HAP-1 (cell line): Measurements from ENCODE around the gene EIF3K.

Experiments used
- DNase-seq, 2 experiments: peaks; one replicate each; pipeline ENCODE4 v3.0.0-alpha.2; 2016 to 2020; ENCODE audit warnings: low spot score in 2 of 2
- H3K27me3 ChIP-seq: fragments of 250-450 bp; sonication (Bioruptor Pico); 2 replicates; pipeline ENCODE4 v1.5.1; 2020; ENCODE audit warnings: low read depth, mild to moderate bottlenecking, moderate library complexity
- H3K36me3 ChIP-seq: fragments of 250-450 bp; sonication (Bioruptor Pico); replicated peaks from 2 replicates; pipeline ENCODE4 v1.5.1; 2020; ENCODE audit warnings: mild to moderate bottlenecking
- H3K4me1 ChIP-seq: fragments of 250-450 bp; sonication (Bioruptor Pico); 2 replicates; pipeline ENCODE4 v1.5.1; 2020; ENCODE audit warnings: mild to moderate bottlenecking
- H3K4me3 ChIP-seq: fragments of 250-450 bp; sonication (Bioruptor Pico); 2 replicates; pipeline ENCODE4 v1.5.1; 2020; ENCODE audit warnings: mild to moderate bottlenecking, moderate library complexity
- H3K9me3 ChIP-seq: fragments of 250-450 bp; sonication (Bioruptor Pico); 2 replicates; pipeline ENCODE4 v1.5.1; 2020; ENCODE audit warnings: mild to moderate bottlenecking, moderate library complexity
- in situ Hi-C: fragments of 300-500 bp; cut with MboI; formaldehyde crosslinking; loops from 3 replicates; pipeline ENCODE4 v1.14.3; 2020; ENCODE audit warnings: low sequenced_read_pairs, inconsistent platforms, mixed read lengths

Gene EIF3K

GRCh38 chr19:38661996-38662395 lies 43.0 kb downstream of the EIF3K start:
- peaks cover 8% of the 10 kb centered on the region for H3K36me3 ChIP-seq
- DNase-seq = no peak
- peaks cover 22% of the 10 kb centered on the region for H3K4me1 ChIP-seq
- H3K27me3 ChIP-seq = no peaks in the 10 kb centered on the region
- in situ Hi-C loops = no loop called here
- no peak overlapping the region for H3K4me3 ChIP-seq
- no peaks in the 10 kb centered on the region for H3K9me3 ChIP-seq

- no peaks in the 10 kb centered on the region; the same call in 1 of the 2 replicates for H3K9me3 ChIP-seq
- peaks cover 28% of the 10 kb centered on the region for H3K4me1 ChIP-seq
- peaks cover 8% of the 10 kb centered on the region for H3K36me3 ChIP-seq
- no peak for DNase-seq
- no peak overlapping the region for H3K4me3 ChIP-seq
- in situ Hi-C loops = no loop called here
- no peaks in the 10 kb centered on the region for H3K27me3 ChIP-seq
Observed at GRCh38 chr19:38662537-38663155, 43.7 kb downstream of the EIF3K start.

GRCh38 chr19:38663156-38663651 lies 44.2 kb downstream of the EIF3K start:
- H3K4me1 ChIP-seq = peaks cover 31% of the 10 kb centered on the region
- H3K27me3 ChIP-seq = no peaks in the 10 kb centered on the region
- H3K9me3 ChIP-seq = no peaks in the 10 kb centered on the region; the same call in 1 of the 2 replicates
- peaks cover 12% of the 10 kb centered on the region for H3K36me3 ChIP-seq
- no peak for DNase-seq
- H3K4me3 ChIP-seq = no peak overlapping the region
- in situ Hi-C loops = no loop called here

- peaks cover 12% of the 10 kb centered on the region for H3K36me3 ChIP-seq
- peaks cover 29% of the 10 kb centered on the region for H3K4me1 ChIP-seq
- no peaks in the 10 kb centered on the region; the same call in 1 of the 2 replicates for H3K9me3 ChIP-seq
- H3K4me3 ChIP-seq = no peak overlapping the region
- no peaks in the 10 kb centered on the region for H3K27me3 ChIP-seq
- no peak for DNase-seq
- in situ Hi-C loops = no loop called here
Observed at GRCh38 chr19:38663957-38664502, 45.0 kb downstream of the EIF3K start.

- Histone ChIP-seq H3K36me3 (peaks cover 12% of the 10 kb centered on the region), H3K9me3 (no peaks in the 10 kb centered on the region; the same call in 1 of the 2 replicates), H3K4me3 (no peak overlapping the region), H3K27me3 (no peaks in the 10 kb centered on the region), H3K4me1 (peaks cover 29% of the 10 kb centered on the region)
- no peak for DNase-seq
- in situ Hi-C loops = no loop called here
Observed at GRCh38 chr19:38664503-38665211, 45.7 kb downstream of the EIF3K start.

GRCh38 chr19:38665219-38665931 lies 46.4 kb downstream of the EIF3K start:
- in situ Hi-C loops = no loop called here
- no peak overlapping the region for H3K4me3 ChIP-seq

GRCh38 chr19:38665950-38666662 lies 47.1 kb downstream of the EIF3K start:
- Histone ChIP-seq H3K36me3 (peaks cover 7% of the 10 kb centered on the region), H3K4me3 (no peak overlapping the region), H3K9me3 (no peaks in the 10 kb centered on the region; the same call in 1 of the 2 replicates), H3K27me3 (no peaks in the 10 kb centered on the region), H3K4me1 (peaks cover 39% of the 10 kb centered on the region)
- peak in 1 of 2 experiments; percentile 64 for DNase-seq
- in situ Hi-C loops = no loop called here

More at GRCh38 chr19:38665219-38665931, 46.4 kb downstream of the EIF3K start:
- DNase-seq = no peak
- Histone ChIP-seq H3K27me3 (no peaks in the 10 kb centered on the region), H3K9me3 (no peaks in the 10 kb centered on the region; the same call in 1 of the 2 replicates), H3K36me3 (peaks cover 12% of the 10 kb centered on the region), H3K4me1 (peaks cover 34% of the 10 kb centered on the region)

GRCh38 chr19:38666663-38667511 lies 47.9 kb downstream of the EIF3K start:
- no peaks in the 10 kb centered on the region; the same call in 1 of the 2 replicates for H3K9me3 ChIP-seq
- no peaks in the 10 kb centered on the region for H3K27me3 ChIP-seq
- DNase-seq = peak; percentile 64 to 75
- no peak overlapping the region for H3K4me3 ChIP-seq
- H3K36me3 ChIP-seq = peaks cover 4% of the 10 kb centered on the region
- H3K4me1 ChIP-seq = peaks cover 40% of the 10 kb centered on the region
- in situ Hi-C loops = no loop called here

- Histone ChIP-seq H3K4me3 (no peak overlapping the region), H3K27me3 (no peaks in the 10 kb centered on the region), H3K36me3 (peaks cover 4% of the 10 kb centered on the region; the same call in 1 of the 2 replicates)
Observed at GRCh38 chr19:38667661-38668171, 48.7 kb downstream of the EIF3K start.

GRCh38 chr19:38669552-38669951 lies 50.6 kb downstream of the EIF3K start:
- H3K4me3 ChIP-seq = no peak overlapping the region
- no peaks in the 10 kb centered on the region for H3K27me3 ChIP-seq
- in situ Hi-C loops = no loop called here
- H3K4me1 ChIP-seq = peaks cover 40% of the 10 kb centered on the region
- no peak for DNase-seq
- H3K9me3 ChIP-seq = no peaks in the 10 kb centered on the region; the same call in 1 of the 2 replicates
- peaks cover 4% of the 10 kb centered on the region; the same call in 1 of the 2 replicates for H3K36me3 ChIP-seq

More at GRCh38 chr19:38667661-38668171, 48.7 kb downstream of the EIF3K start:
- DNase-seq = peak in 1 of 2 experiments; percentile 27
- H3K9me3 ChIP-seq = no peaks in the 10 kb centered on the region; the same call in 1 of the 2 replicates
- in situ Hi-C loops = no loop called here
- H3K4me1 ChIP-seq = peaks cover 40% of the 10 kb centered on the region

GRCh38 chr19:38670921-38671398 lies 52.0 kb downstream of the EIF3K start:
- Histone ChIP-seq H3K27me3 (no peaks in the 10 kb centered on the region), H3K4me1 (peaks cover 33% of the 10 kb centered on the region), H3K9me3 (no peaks in the 10 kb centered on the region; the same call in 1 of the 2 replicates), H3K4me3 (no peak overlapping the region), H3K36me3 (peaks cover 4% of the 10 kb centered on the region; the same call in 1 of the 2 replicates)
- in situ Hi-C loops = no loop called here
- no peak for DNase-seq

GRCh38 chr19:38671654-38672053 lies 52.7 kb downstream of the EIF3K start:
- Histone ChIP-seq H3K4me1 (peaks cover 26% of the 10 kb centered on the region), H3K27me3 (no peaks in the 10 kb centered on the region)
- DNase-seq = no peak

More at GRCh38 chr19:38671654-38672053, 52.7 kb downstream of the EIF3K start:
- peaks cover 4% of the 10 kb centered on the region; the same call in 1 of the 2 replicates for H3K36me3 ChIP-seq
- H3K9me3 ChIP-seq = no peaks in the 10 kb centered on the region; the same call in 1 of the 2 replicates
- in situ Hi-C loops = no loop called here
- H3K4me3 ChIP-seq = no peak overlapping the region
